GM23248 (cell line): ENCODE measurements around the gene CCT6A.

Experiments
- EZH2 ChIP-seq: fragments of 200-600 bp; sonication (generic); IDR thresholded peaks from 2 replicates; pipeline ENCODE4 v1.6.1; 2018; ENCODE audit warnings: antibody characterized with exemption, mild to moderate bottlenecking; ENCODE audit not compliant: insufficient read depth, poor library complexity, severe bottlenecking
- EZH2phosphoT487 ChIP-seq: fragments of 200-600 bp; sonication (generic); IDR thresholded peaks from 2 replicates; pipeline ENCODE4 v1.6.1; 2018; ENCODE audit warnings: antibody characterized with exemption, moderate library complexity, mild to moderate bottlenecking, low read depth; ENCODE audit not compliant: insufficient read depth

GRCh38 chr7:56091591-56091990 is 40.0 kb downstream of the CCT6A start:
- TF ChIP-seq EZH2phosphoT487 (no peak), EZH2 (no peak)
